T-helper 2 cell treated with Interferon-gamma antibody and Interleukin-4, amounts not matched to agents 100 ng/mL and 5 ng/mL, for 36 hours (primary cell): ENCODE data around the gene FCMR. TPM values are rescaled to one million over a fixed set of nuclear protein-coding genes. Genes with fewer than 3 reads are reported as not detected.

Experiments
- total RNA-seq: library from RNA; stranded (reverse); gene quantifications from 2 replicates; pipeline ENCODE4 v1.2.3, GENCODE V29; 2022

FCMR gene
- total RNA-seq, 1 donor from 2014 or later: 77.6 TPM

Other genes with a start within 250 kb of the FCMR start
- gene MAPKAPK2, start 237.0 kb downstream of the FCMR start, total RNA-seq: 71.4 and 73.3 TPM in 2 replicates
- 0.95 TPM in 1 of 2 replicates, not detected in the other for gene IL19, start 151.2 kb downstream of the FCMR start, total RNA-seq
- gene IL10, start 149.4 kb downstream of the FCMR start, total RNA-seq: 1.00 and 2.6 TPM in 2 replicates
- not detected in 2 replicates for gene IL20, start 56.3 kb downstream of the FCMR start, total RNA-seq
- 0.32 and 0.77 TPM in 2 replicates for gene IL24, start 24.5 kb downstream of the FCMR start, total RNA-seq
- not detected in 2 replicates for gene PIGR, start 24.5 kb upstream of the FCMR start, total RNA-seq
- gene FCAMR, start 48.5 kb upstream of the FCMR start, total RNA-seq: 0.07 TPM in 2 replicates
- not detected in 2 replicates for gene C1orf116, start 110.8 kb upstream of the FCMR start, total RNA-seq
- 7.4 and 7.5 TPM in 2 replicates for gene YOD1, start 129.3 kb upstream of the FCMR start, total RNA-seq
- gene PFKFB2, start 131.3 kb upstream of the FCMR start, total RNA-seq: 1.2 and 1.6 TPM in 2 replicates
- 0.57 and 1.1 TPM in 2 replicates for gene C4BPB, start 166.9 kb upstream of the FCMR start, total RNA-seq
- gene C4BPA, start 182.3 kb upstream of the FCMR start, total RNA-seq: not detected in 2 replicates